Peyer's patch (tissue), 4 donors: ENCODE measurements around the gene HOTAIR.

Experiments used
- POLR2A ChIP-seq, 2 donors: fragments of 450-650 bp; IDR thresholded peaks; one replicate each; pipeline ENCODE4 v1.5.1; 2017; ENCODE audit warnings: antibody characterized with exemption in 2 of 2, mild to moderate bottlenecking in 2 of 2, moderate library complexity in 2 of 2
- TF ChIP-seq, protein P1 (sequence below), 6 experiments: fragments of 450-650 bp in 4 of 6; fragments of 200-600 bp in 2 of 6; sonication (generic) in 1 of 6; IDR thresholded peaks; one replicate each; pipeline ENCODE4 v1.5.1; 2017 to 2019; ENCODE audit warnings: antibody characterized with exemption in 6 of 6, mild to moderate bottlenecking in 3 of 6, moderate library complexity in 1 of 6

DNA sequence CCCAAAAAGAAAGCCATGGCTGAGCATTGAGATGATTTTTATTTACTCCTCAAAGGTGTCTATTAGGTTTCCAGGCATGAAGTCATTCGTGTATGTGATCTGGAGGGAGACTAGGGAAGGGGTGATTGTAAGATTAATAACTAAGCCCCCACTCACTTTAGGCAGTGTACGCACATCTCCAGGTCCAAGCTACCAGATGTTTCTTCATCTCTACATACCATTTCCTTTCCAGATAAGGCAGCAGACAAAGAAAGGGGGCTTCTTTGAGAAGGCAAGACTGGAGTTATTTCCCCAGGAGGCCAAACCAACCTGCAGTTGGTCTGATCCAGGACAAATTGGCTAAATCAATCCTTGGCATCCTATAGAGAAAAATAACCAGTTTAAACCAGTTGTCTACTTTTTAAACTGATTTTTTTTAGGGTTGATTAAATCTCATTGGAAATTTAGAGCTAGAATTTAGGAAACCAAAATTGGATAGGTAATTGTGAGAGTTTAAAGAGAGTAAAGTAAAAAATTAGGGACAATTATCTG is 32.2 kb downstream of the HOTAIR start:
- TF ChIP-seq, protein P1, sequence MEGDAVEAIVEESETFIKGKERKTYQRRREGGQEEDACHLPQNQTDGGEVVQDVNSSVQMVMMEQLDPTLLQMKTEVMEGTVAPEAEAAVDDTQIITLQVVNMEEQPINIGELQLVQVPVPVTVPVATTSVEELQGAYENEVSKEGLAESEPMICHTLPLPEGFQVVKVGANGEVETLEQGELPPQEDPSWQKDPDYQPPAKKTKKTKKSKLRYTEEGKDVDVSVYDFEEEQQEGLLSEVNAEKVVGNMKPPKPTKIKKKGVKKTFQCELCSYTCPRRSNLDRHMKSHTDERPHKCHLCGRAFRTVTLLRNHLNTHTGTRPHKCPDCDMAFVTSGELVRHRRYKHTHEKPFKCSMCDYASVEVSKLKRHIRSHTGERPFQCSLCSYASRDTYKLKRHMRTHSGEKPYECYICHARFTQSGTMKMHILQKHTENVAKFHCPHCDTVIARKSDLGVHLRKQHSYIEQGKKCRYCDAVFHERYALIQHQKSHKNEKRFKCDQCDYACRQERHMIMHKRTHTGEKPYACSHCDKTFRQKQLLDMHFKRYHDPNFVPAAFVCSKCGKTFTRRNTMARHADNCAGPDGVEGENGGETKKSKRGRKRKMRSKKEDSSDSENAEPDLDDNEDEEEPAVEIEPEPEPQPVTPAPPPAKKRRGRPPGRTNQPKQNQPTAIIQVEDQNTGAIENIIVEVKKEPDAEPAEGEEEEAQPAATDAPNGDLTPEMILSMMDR (IDR thresholded peaks at IDR 0.05): no peak
- TF ChIP-seq POLR2A (IDR thresholded peaks at IDR 0.05): no peak
